Measurements from ENCODE around the gene UCHL3.

- no peak for TF ChIP-seq CTCF (optimal IDR thresholded peaks at IDR 0.05 in 1 of 3, IDR thresholded peaks at IDR 0.05 in 1 of 3, conservative IDR thresholded peaks at IDR 0.05 in 1 of 3; ENCODE audit: extremely low read depth in 1 of 3, insufficient read depth in 2 of 3, low read length in 3 of 3)
- TF ChIP-seq EZH2 (IDR thresholded peaks at IDR 0.05; ENCODE audit: low read length), result no peak
These were observed 60.9 kb downstream of the UCHL3 start for GRCh38 chr13:75610466-75610865.

All from keratinocyte (primary cell).